CD14-positive monocyte (primary cell): ENCODE data around the gene SEC16B. TPM values are rescaled to one million over a fixed set of nuclear protein-coding genes. Genes with fewer than 3 reads are reported as not detected.

Experiments used
- DNase-seq, 3 donors: peaks; one replicate each; pipeline ENCODE4 v3.0.0-alpha.2; 2011 to 2022
- H2AFZ ChIP-seq: 2 replicates; pipeline ENCODE4 v1.6.0; 2012; ENCODE audit warnings: mild to moderate bottlenecking, low read depth, low read length, inconsistent platforms; ENCODE audit not compliant: insufficient read depth, poor library complexity, severe bottlenecking
- H3K27ac ChIP-seq, 2 donors: 1 replicate in 1 of 2; 2 replicates in 1 of 2; pipeline ENCODE4 v1.5.1; 2012 to 2013; ENCODE audit warnings: low read length in 2 of 2, control low read depth in 1 of 2, inconsistent platforms in 1 of 2, low read depth in 1 of 2, mild to moderate bottlenecking in 1 of 2
- H3K27me3 ChIP-seq, 2 donors: one replicate each; pipeline versions ENCODE4 v1.6.0 to v1.6.1; 2011 to 2013; ENCODE audit warnings: low read length in 2 of 2; ENCODE audit not compliant: control insufficient read depth in 2 of 2, insufficient read depth in 2 of 2
- H3K36me3 ChIP-seq, 2 donors: replicated peaks in 1 of 2; 1 replicate in 1 of 2; 2 replicates in 1 of 2; pipeline versions ENCODE4 v1.5.1 to v1.6.1; 2012 to 2013; ENCODE audit warnings: low read length in 2 of 2, control low read depth in 1 of 2, inconsistent platforms in 1 of 2, mild to moderate bottlenecking in 1 of 2; ENCODE audit not compliant: insufficient read depth in 2 of 2, control insufficient read depth in 1 of 2
- H3K4me1 ChIP-seq, 2 donors: 1 replicate in 1 of 2; 2 replicates in 1 of 2; pipeline versions ENCODE4 v1.5.1 to v1.6.1; 2012 to 2013; ENCODE audit warnings: low read length in 2 of 2, control low read depth in 1 of 2, inconsistent platforms in 1 of 2, mild to moderate bottlenecking in 1 of 2, moderate library complexity in 1 of 2; ENCODE audit not compliant: insufficient read depth in 2 of 2, control insufficient read depth in 1 of 2
- H3K4me2 ChIP-seq: replicated peaks from 2 replicates; pipeline ENCODE3; 2012; ENCODE audit warnings: low read length, moderate library complexity, mild to moderate bottlenecking; ENCODE audit not compliant: poor library complexity, severe bottlenecking; ENCODE audit errors: extremely low read depth
- H3K4me3 ChIP-seq, 3 experiments: fragments of 200-600 bp in 1 of 3; sonication (generic) in 1 of 3; replicated peaks in 1 of 3; 1 replicate in 2 of 3; 2 replicates in 1 of 3; pipeline ENCODE4 v1.5.1; 2011 to 2013; ENCODE audit warnings: low read length in 3 of 3, mild to moderate bottlenecking in 3 of 3, control low read depth in 2 of 3, low read depth in 2 of 3, inconsistent platforms in 1 of 3, moderate library complexity in 1 of 3
- H3K79me2 ChIP-seq: 2 replicates; pipeline ENCODE4 v1.6.0; 2012; ENCODE audit warnings: mild to moderate bottlenecking, control low read depth, inconsistent platforms, low read length, moderate library complexity; ENCODE audit not compliant: insufficient read depth
- H3K9ac ChIP-seq: 2 replicates; pipeline ENCODE4 v1.6.0; 2017; ENCODE audit warnings: low read length, mild to moderate bottlenecking; ENCODE audit not compliant: insufficient read depth, poor library complexity, severe bottlenecking
- H3K9me3 ChIP-seq, 2 donors: replicated peaks in 1 of 2; 1 replicate in 1 of 2; 2 replicates in 1 of 2; pipeline versions ENCODE4 v1.5.1 to v1.6.1; 2012 to 2013; ENCODE audit warnings: low read length in 2 of 2, control low read depth in 1 of 2; ENCODE audit not compliant: control insufficient read depth in 1 of 2, insufficient read depth in 1 of 2
- H4K20me1 ChIP-seq: 2 replicates; pipeline ENCODE4 v1.6.0; 2012; ENCODE audit warnings: mild to moderate bottlenecking, low read length, control low read depth, moderate library complexity; ENCODE audit not compliant: insufficient read depth
- H3K27ac Mint-ChIP-seq, 7 donors: one replicate each; pipeline ENCODE4 v1.8.0; 2020; ENCODE audit warnings: mild to moderate bottlenecking in 7 of 7, mixed read lengths in 7 of 7, moderate library complexity in 6 of 7, inconsistent platforms in 2 of 7
- H3K27me3 Mint-ChIP-seq, 3 donors: one replicate each; pipeline ENCODE4 v1.8.0; 2021 to 2022; ENCODE audit warnings: low read depth in 3 of 3, mild to moderate bottlenecking in 3 of 3, mixed read lengths in 3 of 3, moderate library complexity in 3 of 3, inconsistent platforms in 1 of 3
- H3K36me3 Mint-ChIP-seq, 2 donors: one replicate each; pipeline ENCODE4 v1.8.0; 2020; ENCODE audit warnings: mixed read lengths in 2 of 2, inconsistent platforms in 1 of 2, mild to moderate bottlenecking in 1 of 2
- H3K4me1 Mint-ChIP-seq: one replicate; pipeline ENCODE4 v1.8.0; 2020; ENCODE audit warnings: mild to moderate bottlenecking, mixed read lengths
- H3K4me3 Mint-ChIP-seq, 2 donors: one replicate each; pipeline ENCODE4 v1.8.0; 2020; ENCODE audit warnings: mild to moderate bottlenecking in 2 of 2, mixed read lengths in 2 of 2, moderate library complexity in 1 of 2
- H3K9me3 Mint-ChIP-seq, 7 donors: one replicate each; pipeline ENCODE4 v1.8.0; 2020 to 2022; ENCODE audit warnings: mixed read lengths in 7 of 7, mild to moderate bottlenecking in 6 of 7, moderate library complexity in 6 of 7, inconsistent platforms in 2 of 7
- CTCF ChIP-seq: fragments of 200-600 bp; IDR thresholded peaks from one replicate; pipeline ENCODE4 v1.8.0; 2022; ENCODE audit warnings: antibody characterized with exemption, mild to moderate bottlenecking
- WGBS: methylation state at CpG from one replicate; pipeline ENCODE4 v1.1.5; 2013; ENCODE audit warnings: missing lambda C conversion rate; ENCODE audit not compliant: insufficient coverage; 5-methylcytosine and 5-hydroxymethylcytosine counted together
- intact Hi-C, 2 donors: fragments of 100-400 bp; cut with micrococcal nuclease; formaldehyde crosslinking; loops; one replicate each; pipeline versions ENCODE4 v1.15.0 to v1.15.1; 2023
- polyA plus RNA-seq, 3 donors: library from polyadenylated mRNA; depleted of rRNA in 1 of 3; unstranded in 2 of 3; stranded (reverse) in 1 of 3; fragments of 300-500 nt in 2 of 3; fragments of >200 nt in 1 of 3; fragmentation: Illumina TruSeq in 2 of 3; gene quantifications; 1 replicate in 2 of 3; 2 replicates in 1 of 3; pipeline ENCODE4 v1.2.3, GENCODE V29; 2012 to 2021

Gene SEC16B
- polyA plus RNA-seq, 3 donors, result 0.10 to 2.0 TPM; not detected in 1

- H3K9ac ChIP-seq, result no peak overlapping the region
- H3K36me3 ChIP-seq, result peaks cover 0 to 3% of the 10 kb centered on the region in 2 donors
- H2AFZ ChIP-seq, result no peak overlapping the region
- 94% methylated on average over 2 of the region's 4 CpGs for WGBS
- no peaks in the 10 kb centered on the region for H3K27me3 ChIP-seq
- no peaks in the 10 kb centered on the region for H3K4me1 ChIP-seq
- no peaks in the 10 kb centered on the region for H3K4me1 Mint-ChIP-seq
- H3K4me3 ChIP-seq, result no peak overlapping the region
- TF ChIP-seq CTCF, result no peak
- no peak for DNase-seq
- intact Hi-C loops, result no loop called here
- H3K79me2 ChIP-seq, result no peaks in the 10 kb centered on the region
- H3K27ac Mint-ChIP-seq, result no peak overlapping the region
- no peak overlapping the region for H3K4me2 ChIP-seq
- H3K4me3 Mint-ChIP-seq, result no peak overlapping the region
- no peaks in the 10 kb centered on the region for H4K20me1 ChIP-seq
- H3K27me3 Mint-ChIP-seq, result peaks cover 0 to 2% (median 1%) of the 10 kb centered on the region in 3 donors
- no peak overlapping the region for H3K27ac ChIP-seq
- H3K9me3 Mint-ChIP-seq, result peaks cover 0 to 5% (median 0%) of the 10 kb centered on the region in 7 donors
- H3K9me3 ChIP-seq, result no peaks in the 10 kb centered on the region
- H3K36me3 Mint-ChIP-seq, result peaks cover 8 to 12% of the 10 kb centered on the region in 2 donors
These were observed 36.2 kb upstream of the SEC16B start for GRCh38 chr1:178006043-178006442.

GRCh38 chr1:178005450-178005849 lies 35.6 kb upstream of the SEC16B start:
- peaks cover 0 to 5% (median 0%) of the 10 kb centered on the region in 7 donors for H3K9me3 Mint-ChIP-seq
- DNase-seq, result no peak
- Histone ChIP-seq H3K4me2 (no peak overlapping the region), H2AFZ (no peak overlapping the region), H3K79me2 (no peaks in the 10 kb centered on the region), H3K27me3 (no peaks in the 10 kb centered on the region), H3K9ac (no peak overlapping the region), H3K4me1 (no peaks in the 10 kb centered on the region), H3K4me3 (no peak overlapping the region), H3K9me3 (no peaks in the 10 kb centered on the region), H4K20me1 (no peaks in the 10 kb centered on the region), H3K27ac (no peak overlapping the region), H3K36me3 (peaks cover 0 to 3% of the 10 kb centered on the region in 2 donors)
- H3K27ac Mint-ChIP-seq, result no peak overlapping the region
- no peak for TF ChIP-seq CTCF
- intact Hi-C loops, result no loop called here
- WGBS, result 84% methylated on average over 4 of the region's 5 CpGs
- H3K4me1 Mint-ChIP-seq, result no peaks in the 10 kb centered on the region
- no peak overlapping the region for H3K4me3 Mint-ChIP-seq
- H3K36me3 Mint-ChIP-seq, result peaks cover 8 to 12% of the 10 kb centered on the region in 2 donors
- H3K27me3 Mint-ChIP-seq, result peaks cover 0 to 2% (median 1%) of the 10 kb centered on the region in 3 donors
